WI38 (cell line): ENCODE data around the gene BCAR1.
A peak's percentile ranks its signal among the peaks of the same experiment; 100 is the strongest.
"Not testable (repeated sequence)": the region's sequence is repeated elsewhere in the genome, so short reads cannot be mapped to it uniquely, and the experiment has no call there.

Experiments used
- H3K4me3 ChIP-seq: 2 replicates; pipeline ENCODE4 v1.5.1; 2011; ENCODE audit warnings: low read depth, mild to moderate bottlenecking, control low read depth, low read length
- TF ChIP-seq, protein P1 (sequence below): IDR thresholded peaks from 2 replicates; pipeline ENCODE4 v1.5.1; 2012; ENCODE audit warnings: low read depth, mild to moderate bottlenecking, control low read depth, low read length

Gene BCAR1

DNA sequence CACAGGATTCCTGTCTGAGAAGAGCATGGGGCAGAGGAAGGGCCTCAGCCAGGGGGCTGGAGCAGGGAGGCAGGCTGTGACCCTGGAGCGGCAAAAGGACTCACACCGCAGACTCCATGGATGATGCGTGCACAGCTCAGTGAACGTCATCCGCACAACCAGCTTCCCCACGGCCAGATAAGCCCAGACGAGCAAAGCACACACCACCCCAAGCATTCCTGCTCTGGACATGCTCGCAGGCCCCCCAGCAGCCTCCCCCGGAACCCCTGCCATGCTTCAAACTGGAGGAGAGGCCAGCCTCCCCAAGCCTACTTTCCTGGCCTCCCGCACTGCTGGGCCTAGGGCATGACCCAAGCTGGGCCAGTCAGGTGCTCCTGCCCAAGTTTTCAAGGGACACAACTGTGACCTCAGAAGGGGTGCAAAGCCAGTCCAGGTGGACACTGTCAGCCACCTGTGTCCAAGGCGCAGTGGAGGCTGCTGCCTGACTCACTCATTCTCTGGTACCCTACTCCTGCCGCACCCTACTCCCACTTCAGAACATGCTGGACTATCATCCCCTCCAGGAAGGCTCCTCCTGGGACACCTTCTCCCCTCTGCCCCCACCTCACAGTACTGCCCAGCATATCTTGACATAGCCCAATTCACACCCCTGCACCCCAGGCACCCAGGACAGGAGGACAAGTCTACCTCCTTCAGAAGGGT lies 4.8 kb downstream of the BCAR1 start:
- H3K4me3 ChIP-seq, result no peak overlapping the region

DNA sequence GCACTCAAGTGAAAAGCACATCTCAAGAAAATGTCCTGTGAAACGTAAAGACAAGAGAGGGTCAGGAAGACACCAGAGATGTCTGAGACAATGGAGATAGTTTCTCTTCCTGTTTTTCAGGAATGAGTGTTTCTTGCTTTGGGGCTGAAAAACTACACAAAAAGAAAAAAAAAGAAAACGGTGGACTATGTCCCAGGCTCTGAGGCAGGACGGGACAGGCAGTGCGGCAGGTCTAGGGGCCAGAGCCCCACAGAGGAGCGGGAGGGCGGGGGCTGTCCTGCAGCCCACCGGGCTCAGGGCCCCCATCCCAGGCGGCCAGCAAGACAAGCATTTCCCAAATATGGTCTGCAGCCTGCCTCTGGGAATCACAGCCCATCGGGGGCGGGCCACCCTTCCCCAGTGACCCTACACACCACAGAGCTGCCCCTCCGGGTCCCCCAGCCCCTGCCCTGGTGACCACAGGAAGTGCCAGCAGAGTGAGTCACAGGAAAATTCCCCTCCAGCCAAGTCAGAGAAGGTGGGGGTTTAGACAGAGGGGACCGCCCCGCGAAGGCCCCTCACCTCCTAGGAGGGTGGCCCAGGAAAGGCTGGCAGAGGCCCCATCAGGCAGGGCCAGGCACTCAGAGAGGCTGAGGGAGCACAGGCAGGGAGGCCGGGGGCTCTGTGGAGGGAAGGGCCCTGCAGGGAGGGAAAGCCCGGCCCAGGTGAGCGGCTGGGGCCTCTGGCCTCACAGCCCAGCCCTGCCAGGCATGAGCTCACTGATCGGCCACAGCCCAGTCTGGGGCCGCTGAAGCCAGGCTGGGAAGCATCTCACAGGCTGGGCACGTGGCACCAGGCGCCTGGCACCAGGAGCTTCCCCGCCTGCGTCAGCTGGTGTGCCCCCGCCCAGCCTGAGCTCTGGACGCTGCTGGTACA lies 6.3 kb downstream of the BCAR1 start:
- peak overlapping the region; percentile 21 for H3K4me3 ChIP-seq

More for the DNA sequence above, 4.8 kb downstream of the BCAR1 start:
- TF ChIP-seq, protein P1, sequence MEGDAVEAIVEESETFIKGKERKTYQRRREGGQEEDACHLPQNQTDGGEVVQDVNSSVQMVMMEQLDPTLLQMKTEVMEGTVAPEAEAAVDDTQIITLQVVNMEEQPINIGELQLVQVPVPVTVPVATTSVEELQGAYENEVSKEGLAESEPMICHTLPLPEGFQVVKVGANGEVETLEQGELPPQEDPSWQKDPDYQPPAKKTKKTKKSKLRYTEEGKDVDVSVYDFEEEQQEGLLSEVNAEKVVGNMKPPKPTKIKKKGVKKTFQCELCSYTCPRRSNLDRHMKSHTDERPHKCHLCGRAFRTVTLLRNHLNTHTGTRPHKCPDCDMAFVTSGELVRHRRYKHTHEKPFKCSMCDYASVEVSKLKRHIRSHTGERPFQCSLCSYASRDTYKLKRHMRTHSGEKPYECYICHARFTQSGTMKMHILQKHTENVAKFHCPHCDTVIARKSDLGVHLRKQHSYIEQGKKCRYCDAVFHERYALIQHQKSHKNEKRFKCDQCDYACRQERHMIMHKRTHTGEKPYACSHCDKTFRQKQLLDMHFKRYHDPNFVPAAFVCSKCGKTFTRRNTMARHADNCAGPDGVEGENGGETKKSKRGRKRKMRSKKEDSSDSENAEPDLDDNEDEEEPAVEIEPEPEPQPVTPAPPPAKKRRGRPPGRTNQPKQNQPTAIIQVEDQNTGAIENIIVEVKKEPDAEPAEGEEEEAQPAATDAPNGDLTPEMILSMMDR, result no peak

DNA sequence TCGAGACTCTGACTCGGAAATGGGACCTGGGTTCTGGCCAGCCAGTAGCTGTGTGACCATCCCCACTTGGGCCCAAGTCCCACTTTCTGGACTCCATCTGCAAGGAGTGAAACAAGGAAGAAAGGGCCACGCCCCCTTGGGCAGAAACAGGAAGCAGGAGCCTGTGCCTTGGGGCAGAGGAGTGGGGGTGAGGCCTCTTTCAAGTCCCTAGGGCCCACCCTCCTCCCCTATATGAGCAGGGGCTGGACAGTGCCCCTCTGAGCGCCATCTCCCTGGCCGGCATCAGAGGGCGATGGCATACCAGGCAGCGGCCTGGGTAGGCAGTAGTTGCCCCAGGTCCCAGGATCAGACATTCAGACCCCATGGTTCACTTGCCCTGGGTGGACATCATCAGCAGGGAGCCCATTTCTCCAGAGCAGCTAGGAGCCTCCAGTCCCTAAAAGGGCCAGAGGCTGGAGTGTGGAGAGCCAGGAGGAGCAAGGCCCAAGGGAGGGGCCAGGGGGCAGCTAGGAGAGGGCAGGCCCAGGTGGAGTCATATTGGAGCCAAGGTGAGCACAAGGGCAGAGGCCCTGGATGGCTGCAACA lies 7.1 kb downstream of the BCAR1 start:
- H3K4me3 ChIP-seq, result peak overlapping the region; percentile 9
- TF ChIP-seq, protein P1, result no peak

More for the DNA sequence above, 6.3 kb downstream of the BCAR1 start:
- TF ChIP-seq, protein P1, result no peak

DNA sequence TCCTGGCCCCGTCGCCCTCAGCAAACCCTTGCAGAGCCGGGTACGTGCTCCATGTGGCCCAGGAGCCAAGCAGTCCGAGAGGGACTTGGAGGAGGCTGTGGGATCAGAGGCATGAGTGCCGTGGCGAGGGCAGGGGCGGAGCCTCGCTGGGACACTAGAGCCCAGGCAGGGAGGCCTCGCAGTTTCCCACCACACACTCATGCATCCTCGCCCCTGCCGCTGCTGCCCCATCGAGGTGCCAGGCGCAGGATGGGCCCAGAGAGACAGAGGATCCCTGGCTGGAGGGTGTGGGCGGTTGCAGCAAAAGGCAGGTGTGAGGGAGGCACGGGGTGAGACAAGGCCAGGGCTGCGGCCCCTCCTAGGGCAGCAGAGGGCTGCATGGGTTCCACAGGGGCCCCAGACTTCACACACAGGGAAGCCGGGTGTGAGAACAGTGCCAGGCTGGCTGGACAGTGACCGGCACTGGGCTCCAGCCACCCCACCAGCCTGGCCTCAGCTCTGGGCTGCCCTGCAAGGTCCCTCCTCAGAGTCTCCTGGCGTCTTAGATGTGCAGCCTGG lies 7.7 kb downstream of the BCAR1 start:
- H3K4me3 ChIP-seq, result no peak overlapping the region
- TF ChIP-seq, protein P1, result no peak

DNA sequence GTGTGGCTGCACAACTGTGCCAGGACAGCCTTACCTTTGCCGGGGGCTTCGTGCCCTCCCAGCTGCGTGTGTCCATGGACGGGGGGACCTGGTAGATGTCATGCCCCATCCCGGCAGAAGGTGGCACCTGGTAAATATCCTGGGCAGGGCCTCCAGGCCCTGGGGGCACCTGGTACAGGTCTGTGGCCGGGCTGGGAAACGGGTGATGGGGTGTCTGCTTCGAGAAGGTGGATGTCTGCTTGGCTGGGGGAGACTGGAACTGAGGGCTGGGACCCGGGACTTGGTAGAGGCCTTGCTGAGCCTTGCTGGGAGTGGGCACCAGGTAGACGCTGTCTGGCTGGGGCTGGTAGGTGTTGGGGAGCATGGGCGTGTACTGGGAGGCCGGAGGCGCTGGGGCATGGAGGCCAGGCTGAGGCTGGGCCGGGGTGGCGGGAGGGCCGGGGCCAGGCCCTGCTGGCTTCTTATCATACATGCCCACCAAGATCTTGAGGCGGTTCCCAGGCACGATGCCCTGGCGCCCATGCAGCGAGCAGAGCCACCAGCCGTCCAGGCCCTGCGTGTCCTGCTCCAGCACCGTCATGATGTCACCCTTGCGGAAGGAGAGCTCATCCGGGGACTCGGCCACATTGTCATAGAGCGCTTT lies 8.9 kb downstream of the BCAR1 start:
- H3K4me3 ChIP-seq, result not testable (repeated sequence)

DNA sequence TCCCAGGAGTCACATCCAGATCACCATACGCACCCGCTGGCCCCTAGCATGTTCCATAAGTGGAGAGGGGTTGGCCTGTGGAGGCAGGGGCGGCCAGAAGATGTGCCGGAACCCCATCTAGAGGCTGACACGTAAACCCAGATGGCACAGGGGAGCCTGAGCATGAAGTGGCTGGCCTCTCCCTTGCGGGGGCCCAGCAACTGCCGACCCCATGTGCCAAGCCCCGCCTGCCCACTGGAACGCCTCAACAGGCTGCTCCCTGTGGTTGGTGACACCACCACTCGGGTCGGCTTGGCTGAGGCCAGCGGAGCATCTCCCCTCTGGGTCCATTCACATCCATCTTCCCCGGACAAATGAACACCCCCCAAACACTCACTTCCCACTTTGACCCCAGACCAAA lies 9.5 kb downstream of the BCAR1 start:
- TF ChIP-seq, protein P1, result no peak
- H3K4me3 ChIP-seq, result no peak overlapping the region

DNA sequence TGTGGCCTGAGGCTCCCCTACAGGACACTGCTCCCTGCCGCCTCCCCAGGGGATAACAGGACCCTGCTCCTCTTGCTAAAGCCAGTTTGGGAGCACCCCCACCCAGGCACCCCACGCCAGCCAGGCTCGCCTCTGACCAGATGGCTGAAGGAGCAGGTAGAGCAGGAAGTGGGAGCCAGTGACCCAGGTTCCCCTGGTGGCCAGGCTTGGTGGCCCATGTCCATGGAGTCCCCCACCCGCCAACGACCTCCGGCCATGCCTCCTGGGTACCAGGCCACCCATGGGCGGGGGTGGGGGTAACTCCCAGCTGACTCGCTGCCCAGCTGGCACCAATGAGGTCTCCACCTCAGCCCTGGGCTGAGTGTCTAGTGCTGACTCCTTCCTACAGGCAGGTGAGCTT lies 10.0 kb downstream of the BCAR1 start:
- H3K4me3 ChIP-seq, result no peak overlapping the region
- TF ChIP-seq, protein P1, result no peak

DNA sequence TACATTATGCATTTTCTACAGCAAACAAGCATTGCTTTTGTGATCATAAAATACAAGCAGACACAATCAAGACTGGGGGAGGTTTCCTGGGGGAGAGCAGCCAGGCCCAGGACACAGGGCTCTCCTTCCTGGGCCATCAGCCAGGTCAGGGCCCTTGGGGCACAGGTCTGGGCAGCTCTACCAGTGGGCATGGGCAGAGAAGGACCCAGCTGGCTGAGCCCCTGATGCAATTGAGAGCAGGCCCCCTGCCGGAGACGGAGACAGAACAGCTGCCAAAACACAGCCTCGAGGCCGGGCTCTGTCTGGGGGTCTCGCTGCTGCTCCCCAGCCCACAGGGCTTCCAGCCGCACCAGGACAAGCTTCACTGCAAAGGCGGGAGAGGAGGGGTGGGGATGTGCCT lies 10.8 kb downstream of the BCAR1 start:
- H3K4me3 ChIP-seq, result not testable (repeated sequence)
